HG03439 (cell line): ENCODE measurements around the gene SYNGR3.
"Not testable (repeated sequence)": the region's sequence is repeated elsewhere in the genome, so short reads cannot be mapped to it uniquely, and the experiment has no call there.

Experiments used
- ATAC-seq: cut with Tn5 transposase; IDR thresholded peaks from one replicate; pipeline ENCODE4 v1.9.1; 2021; ENCODE audit warnings: mild to moderate bottlenecking, moderate library complexity; ENCODE audit not compliant: unreplicated experiment

SYNGR3 gene, protein sequence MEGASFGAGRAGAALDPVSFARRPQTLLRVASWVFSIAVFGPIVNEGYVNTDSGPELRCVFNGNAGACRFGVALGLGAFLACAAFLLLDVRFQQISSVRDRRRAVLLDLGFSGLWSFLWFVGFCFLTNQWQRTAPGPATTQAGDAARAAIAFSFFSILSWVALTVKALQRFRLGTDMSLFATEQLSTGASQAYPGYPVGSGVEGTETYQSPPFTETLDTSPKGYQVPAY

DNA sequence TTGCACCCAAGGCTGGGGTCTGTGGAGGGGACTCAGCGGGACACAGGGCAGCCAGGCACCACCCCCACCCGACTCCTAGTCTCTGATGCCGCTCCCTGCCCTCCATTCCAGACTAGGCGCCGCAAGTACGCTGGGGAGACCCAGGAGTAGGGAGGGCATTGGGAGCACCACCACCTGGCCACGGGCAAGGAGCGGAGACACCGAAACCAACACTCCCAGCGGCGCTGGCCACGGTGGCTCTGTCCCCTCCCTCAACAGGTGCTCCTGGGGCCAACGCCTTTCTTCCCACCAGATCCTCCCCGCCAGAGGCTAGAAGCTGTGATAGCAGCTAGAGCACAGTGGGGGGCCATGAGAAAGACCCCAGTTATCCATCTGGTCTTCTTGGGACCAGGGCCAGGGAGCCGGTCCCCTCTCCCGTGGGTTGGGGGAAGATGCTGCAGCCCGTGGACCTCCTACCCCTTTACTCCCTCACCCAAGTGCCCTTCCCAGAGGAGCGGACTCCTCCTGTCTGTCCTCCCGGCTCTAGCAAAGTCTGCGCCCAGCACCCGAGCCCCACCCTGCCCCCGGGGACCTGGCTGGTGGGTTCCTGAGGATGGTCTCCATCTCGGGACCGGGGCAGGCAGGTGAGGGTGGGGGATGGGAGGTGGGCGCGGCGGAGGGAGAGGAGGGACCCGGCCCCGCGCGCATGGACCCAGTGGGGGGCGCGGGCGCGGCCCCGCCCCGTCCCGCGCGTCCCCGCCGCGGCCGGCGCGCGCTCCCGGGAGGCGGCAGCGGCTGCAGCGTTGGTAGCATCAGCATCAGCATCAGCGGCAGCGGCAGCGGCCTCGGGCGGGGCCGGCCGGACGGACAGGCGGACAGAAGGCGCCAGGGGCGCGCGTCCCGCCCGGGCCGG lies at the start of gene SYNGR3:
Gene SYNGR3, plus strand, starts transcription at position 762 of the 892 bp plus-strand sequence. CDS start 133 bp downstream, outside the sequence.
- ATAC-seq = no peak

DNA sequence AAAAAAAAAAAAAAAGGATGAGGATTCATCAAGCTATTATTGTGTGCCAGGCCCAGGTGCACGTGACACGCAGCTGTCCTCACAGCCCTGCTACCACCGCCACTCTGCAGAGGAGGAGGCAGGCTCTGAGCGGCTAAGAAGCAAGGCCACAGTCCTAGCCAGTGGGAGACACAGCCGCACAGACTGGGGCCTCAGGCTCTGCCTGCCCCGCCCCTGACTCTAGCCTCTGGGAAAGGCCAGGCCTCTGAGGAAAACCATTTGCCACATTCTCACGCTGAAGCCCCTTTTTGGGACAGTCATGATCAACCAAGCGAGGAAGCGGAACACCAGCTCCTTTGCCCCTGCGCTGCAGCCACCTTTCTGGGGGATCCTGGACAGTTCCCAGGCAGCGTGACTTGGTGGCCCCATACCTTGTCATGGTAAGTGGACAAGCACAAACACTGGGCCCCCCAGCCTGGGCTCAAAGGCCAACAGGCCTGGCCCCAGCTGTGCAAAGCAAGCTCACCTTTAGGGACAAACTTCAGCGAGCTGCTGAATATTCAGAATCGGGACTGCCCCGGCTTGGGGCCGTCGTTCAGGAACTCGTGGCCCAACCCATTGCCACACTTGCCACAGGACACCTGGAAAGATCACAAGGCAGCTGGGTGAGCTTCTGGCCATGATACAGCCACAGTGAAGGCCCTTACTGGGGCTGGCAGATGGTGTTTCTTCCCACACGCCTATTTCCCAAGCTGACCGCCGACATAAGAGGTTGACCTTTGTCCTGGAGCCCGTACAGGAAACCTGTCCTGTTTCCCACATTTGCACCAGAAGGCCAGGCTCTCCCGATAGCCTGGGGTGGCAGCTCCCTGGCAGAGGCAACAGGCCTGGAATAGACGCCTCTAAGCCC lies 49.3 kb upstream of the SYNGR3 start:
- ATAC-seq = no peak

DNA sequence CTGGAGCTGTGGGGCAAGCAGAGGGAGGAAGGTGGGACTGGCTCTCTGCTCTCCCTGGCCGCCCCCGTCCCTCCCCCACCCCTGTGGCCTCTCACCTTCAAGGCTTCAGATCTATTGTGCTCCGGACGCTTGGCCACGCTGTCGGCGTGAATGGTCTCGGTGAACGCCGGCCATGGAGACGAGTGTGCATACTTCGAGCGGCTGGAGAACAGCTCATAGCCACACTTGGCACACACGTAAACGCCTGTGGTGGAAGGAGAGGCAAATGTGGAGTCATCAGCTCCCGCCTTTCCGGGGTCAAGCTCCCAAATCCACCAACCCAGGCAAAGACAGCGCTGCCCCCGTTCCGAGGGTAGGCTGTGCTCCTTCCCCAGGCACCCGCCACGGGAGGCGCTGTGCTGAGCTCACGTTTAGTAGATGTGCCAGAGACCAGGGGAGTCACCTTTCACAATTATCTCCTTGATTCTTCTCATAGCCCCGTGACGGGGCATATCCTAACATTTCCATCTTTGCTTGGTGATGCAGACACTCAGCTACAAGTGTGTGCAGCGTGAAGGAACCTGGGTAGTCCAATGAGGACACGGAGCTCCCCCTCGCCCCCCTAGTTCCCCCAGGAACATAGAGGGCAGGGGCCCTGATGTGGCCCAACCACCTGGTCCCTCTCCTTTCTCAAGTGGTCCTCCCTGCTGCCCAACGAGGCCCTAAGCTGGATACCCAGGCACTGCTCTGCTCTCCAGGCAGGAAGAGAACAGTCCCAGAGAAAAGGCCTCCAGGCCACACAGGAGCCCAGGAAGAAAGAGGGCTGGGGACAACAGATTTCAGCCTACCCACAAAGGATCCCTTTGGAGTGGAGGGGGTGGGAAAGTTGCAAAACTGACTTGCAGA lies 48.4 kb upstream of the SYNGR3 start:
- no peak for ATAC-seq

DNA sequence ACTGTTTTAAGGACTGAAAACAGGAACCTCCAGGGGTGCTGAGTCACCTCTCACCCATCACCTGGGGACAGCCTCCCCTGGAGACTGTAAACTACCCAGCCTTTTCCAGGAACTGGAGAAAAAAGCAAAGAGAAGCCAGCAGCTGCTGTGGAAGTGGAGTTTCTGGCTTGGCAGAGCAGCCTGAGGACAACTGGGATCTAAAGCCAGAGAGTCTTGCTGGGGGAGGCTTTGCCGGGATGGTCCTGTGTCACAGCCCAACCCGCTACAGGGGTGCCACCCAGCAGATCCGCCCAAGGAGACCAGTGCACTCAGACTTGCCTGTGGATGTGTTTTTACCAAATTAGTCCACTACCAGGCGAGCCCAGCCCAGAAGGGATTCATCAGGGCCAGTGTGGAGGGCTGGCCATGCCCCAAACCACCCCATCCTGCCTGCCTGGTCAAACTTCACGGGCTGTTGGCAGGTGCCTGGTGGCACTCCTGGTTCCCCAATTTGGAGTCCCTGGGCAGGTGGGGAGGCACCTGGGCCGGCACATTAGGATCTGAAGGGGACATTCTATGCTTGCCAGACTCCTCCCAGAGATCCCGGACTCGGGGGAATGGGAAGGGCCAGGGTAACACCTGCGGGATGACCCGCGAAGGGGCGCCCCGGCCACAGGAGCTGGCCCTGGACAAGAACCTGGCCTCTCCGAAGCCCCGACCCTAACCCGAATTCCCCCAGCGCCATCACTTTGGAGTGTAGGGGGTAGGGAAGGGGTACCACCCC lies 47.5 kb upstream of the SYNGR3 start:
- ATAC-seq = no peak

DNA sequence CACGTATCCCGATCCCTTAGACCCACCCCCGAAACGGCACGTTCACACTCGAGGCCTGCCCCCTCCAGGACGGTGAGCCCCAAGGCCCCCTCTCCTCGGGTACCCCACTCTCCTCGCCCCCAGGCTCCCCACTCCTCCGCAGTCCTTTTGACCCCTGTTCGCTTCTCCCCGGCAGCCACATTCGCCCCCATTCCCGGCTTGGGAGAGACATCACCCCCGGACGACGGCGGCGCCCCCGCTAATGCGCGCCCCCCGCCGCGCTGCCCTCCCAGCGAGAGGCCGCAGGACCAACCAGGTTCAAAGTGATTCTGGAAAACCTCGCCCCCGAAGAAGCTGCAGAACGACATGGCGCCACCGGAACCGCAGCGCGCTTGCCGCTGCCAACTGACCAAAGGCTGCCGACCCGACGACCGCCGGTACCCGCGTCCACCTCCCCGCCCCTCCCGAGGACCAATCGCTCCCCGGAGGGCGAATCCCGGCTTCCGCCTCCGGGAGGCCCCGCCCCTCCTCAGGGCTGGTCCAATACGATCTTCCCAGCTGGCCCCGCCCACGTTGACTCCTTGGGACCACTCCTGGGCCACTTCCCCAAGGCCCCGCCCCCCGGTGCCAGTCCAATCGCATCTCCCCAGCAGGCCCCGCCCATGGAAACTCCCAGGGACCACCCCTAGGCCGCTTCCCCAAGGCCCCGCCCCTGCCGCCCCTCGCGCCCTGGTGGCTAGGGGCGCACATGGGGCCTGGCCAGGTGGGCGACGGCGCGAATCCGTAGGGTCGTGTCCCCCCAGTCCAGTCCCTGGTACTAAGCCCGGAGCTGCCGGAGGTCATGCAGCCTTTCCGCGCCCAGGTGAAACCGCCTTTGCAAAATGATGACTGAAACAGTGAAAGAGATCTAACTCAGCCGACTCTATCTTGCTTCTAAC lies 46.7 kb upstream of the SYNGR3 start, which contains the start of gene MSRB1:
Gene MSRB1, minus strand, starts transcription at position 390 of the 917 bp plus-strand sequence. Its CDS starts 43 bp downstream, at position 347.
- peak; percentile 83 for ATAC-seq

DNA sequence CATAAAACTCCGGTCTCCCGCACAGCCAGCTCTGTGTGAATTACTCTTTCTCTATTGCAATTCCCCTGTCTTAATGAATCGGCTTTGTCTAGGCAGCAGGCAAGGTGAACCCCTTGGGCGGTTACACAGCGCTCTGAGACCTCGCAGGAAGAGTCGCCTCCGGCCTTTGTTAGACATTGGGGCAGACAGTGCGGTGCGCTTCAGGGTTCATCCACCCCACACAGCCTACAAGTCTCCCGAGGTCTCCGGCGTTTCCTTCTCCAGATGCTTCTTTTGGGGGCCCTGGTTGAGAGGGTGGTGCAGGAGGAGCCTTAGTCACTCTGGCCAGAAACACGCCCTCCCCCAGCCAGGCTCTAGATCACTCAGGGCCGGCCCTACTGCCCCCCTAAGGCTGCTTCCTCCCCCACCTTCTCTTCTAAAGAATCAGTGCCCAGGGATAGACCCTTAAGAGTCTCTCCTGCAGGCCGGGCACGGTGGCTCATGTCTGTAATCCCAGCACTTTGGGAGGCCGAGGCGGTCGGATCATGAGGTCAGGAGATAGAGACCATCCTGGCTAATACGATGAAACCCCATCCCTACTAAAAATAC lies 45.1 kb upstream of the SYNGR3 start:
- no peak for ATAC-seq

DNA sequence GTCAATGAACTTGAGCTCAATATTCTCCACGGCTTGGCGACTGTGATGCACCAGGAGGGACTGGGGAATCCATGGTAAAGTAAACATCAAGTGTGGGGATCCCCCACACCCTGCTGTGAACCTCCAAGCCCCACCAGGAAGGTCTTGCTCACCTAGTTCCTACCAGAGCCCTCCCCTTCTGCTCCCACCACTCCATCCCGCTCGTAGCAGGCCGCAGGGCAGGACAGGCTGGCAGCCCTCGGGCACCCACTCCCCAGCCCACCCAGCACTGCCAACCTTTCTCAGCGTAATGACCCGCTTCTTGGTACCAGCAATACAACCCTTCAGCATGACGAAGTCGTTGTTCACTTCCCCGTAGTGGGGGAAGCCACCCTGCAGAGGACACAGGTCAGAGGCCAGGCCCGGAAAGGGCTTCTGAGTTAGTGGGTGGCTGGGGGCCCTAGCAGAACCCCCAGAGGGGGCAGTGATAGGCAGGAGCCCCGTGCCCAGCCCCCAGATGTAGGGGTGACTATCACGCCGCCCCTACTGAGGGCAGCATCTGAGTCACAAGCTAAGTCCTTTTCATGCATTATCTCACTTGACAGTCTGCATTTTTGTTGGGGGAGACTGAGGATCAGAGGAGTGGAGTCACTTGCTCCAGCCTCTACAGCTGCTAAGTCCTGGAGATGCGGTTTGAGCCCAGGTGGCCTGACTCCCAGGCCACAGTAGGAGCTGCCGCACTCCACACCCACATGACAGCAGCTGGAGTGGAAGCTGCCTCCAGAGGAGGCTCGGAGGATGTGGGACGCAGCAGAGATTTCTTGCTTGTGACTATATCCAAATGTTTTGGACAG lies 44.0 kb upstream of the SYNGR3 start:
- ATAC-seq = no peak

DNA sequence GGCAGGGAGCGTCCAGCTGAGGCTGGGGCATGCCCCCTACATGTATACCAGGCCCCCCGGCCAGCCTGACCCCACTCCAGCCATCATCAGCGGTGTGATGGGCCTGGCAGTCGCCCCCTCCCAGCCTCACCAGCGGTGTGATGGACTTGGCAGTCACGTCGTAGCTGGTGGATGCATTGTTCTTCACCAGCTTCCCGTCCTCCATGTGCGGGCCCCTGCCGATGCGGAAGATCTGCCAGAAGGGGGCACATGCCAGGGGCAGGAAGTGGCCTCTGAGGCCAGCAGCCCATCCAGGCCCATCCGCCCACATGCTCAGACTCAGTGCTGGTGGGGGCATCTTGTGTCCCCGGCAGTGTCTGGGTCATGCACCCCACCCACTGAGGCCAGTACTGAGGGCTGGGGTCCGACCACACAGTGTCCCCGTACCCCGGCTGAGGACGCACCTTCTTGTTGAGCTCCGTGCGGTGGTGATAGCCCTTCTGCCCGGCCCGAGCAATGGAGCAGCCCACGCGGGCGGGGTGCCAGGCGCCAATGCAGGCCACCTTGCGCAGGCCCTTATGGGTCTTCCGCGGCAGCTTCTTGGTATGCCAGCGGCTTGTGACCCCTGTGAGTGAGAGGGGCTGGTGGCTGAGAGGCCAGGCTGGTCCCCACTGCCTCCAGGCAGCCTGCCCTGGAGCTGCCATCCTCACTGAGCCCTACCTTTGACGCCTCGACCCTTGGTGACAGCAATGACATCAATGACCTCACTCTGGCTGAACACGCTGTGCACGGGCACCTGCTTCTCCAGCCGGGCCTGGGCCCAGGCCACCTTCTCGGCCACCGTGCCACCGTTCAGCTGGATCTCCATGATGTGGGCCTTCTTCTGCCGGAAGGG lies 43.0 kb upstream of the SYNGR3 start:
- ATAC-seq = no peak

DNA sequence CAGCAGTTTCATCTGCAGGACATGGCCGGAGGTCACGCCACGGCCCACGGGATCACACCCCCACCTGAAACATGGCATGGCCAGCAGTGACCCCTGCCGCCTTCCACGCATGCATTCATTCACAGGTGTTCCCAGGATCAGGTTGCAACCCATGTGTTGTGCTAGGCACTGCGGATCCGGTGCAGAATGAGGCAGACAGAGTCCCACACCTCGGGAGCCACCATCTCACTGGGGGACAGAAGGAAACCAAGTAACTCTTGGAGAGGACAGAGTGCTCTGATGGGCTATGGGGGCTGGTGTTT lies 42.5 kb upstream of the SYNGR3 start:
- no peak for ATAC-seq

DNA sequence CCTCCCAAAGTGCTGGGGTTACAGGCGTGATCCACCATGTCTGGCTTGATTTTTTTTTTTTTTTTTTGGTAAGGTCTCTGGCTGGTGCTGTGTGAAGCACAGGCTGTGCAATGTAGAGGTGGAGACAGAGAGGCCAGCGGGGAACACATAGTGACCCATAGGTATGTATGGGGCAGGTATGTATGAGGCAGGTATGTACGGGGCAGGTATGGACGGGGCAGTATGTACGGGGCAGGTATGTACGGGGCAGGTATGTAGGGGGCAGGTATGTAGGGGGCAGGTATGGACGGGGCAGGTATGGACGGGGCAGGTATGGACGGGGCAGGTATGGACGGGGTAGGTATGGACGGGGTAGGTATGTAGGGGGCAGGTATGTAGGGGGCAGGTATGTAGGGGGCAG lies 40.3 kb upstream of the SYNGR3 start:
- no peak for ATAC-seq

DNA sequence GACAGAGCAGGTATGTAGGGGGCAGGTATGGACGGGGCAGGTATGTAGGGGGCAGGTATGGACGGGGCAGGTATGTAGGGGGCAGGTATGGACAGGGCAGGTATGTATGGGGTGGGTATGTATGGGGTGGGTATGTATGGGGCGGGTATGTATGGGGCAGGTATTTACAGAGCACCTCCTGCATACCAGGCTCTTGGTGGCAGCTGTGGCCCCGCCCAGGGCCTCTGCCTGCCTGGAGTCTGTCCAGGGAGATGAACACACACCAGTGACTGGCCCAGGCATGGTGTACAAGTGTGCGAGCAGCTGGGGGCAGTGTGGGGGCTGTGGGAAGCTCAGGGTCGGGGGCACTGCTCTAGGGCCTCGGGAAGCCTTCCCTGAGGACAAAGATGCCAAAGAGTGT lies 39.7 kb upstream of the SYNGR3 start:
- ATAC-seq = no peak

DNA sequence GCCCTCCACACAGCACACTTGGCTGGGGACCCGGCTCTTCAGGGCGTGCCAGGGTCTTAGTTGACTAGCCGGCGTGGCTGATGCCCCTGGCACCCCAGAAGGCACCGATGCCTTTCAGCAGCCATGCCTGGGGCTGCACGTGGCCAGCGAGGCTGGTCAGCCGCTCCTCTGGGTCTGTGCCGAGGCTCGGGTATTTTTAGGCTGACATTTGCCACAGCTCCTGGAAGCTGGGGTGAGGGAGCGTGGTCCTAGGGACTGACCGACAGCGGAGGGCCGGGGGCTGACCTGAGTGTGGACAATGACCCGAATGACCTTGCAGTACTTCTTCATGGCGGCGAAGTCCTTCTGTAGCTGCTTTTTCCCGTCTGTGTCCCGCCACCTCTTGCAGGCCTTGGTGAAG lies 39.2 kb upstream of the SYNGR3 start:
- no peak for ATAC-seq

DNA sequence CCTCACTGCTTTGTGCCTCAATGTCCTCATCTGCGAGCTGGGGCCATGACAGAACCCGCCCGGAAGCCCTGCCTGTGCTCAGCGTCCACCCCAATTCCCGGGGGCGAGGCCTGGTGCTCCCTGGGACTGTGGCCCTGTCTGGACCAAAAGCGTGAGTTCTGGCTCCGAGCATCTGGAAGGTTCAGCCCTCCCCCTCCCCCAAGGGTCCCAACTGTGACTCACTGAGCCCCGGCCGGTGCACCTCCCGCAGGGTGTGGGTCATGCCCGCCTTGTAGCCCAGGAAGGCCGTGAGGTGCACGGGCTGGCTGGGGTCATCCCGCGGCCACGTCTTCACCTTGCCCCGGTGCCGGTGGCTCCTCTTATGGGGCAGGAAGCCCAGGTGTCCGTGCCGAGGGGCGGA lies 36.0 kb upstream of the SYNGR3 start:
- no peak for ATAC-seq

DNA sequence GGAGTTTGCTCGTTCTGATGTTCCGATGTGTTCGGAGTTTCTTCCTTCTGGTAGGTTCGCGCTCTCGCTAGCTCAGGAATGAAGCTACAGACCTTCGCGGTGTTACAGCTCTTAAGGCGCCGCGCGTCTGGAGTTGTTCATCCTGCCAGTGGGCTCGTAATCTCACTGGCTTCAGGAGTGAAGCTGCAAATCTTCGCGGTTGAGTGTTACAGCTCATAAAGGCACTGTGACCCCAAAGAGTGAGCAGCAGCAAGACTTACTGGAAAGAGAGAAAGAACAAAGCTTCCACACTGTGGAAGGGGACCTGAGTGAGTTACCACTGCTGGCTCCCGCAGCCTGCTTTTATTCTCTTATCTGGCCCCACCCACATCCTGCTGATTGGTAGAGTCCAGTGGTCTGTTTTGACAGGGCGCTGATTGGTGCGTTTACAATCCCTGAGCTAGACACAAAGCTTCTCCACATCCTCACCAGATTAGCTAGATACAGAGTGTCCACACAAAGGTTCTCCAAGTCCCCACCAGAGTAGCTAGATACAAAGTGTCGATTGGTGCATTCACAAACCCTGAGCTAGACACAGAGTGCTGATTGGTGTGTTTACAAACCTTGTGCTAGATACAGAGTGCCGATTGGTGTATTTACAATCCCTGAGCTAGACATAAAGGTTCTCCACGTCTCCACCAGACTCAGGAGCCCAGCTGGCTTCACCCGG lies 32.2 kb upstream of the SYNGR3 start:
- not testable (repeated sequence) for ATAC-seq

DNA sequence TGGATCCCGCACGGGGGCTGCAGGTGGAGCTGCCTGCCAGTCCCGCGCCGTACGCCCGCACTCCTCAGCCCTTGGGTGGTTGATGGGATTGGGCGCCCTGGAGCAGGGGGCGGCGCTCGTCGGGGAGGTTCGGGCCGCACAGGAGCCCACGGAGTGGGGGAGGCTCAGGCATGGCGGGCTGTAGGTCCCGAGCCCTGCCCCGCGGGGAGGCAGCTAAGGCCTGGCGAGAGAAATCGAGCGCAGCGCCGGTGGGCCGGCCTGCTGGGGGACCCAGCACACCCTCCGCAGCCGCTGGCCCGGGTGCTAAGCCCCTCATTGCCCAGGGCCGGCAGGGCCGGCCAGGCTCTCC lies 31.7 kb upstream of the SYNGR3 start:
- ATAC-seq = not testable (repeated sequence)
